NB4 (cell line): Measurements from ENCODE around the gene GPS2.

Experiments used
- DNase-seq: peaks from one replicate; pipeline ENCODE4 v3.0.0; 2010; ENCODE audit warnings: low read depth
- H3K4me3 ChIP-seq: one replicate; pipeline ENCODE4 v1.5.1; 2011; ENCODE audit warnings: mild to moderate bottlenecking, low read depth, low read length, moderate library complexity
- CTCF ChIP-seq: IDR thresholded peaks from one replicate; pipeline ENCODE4 v1.5.1; 2012; ENCODE audit warnings: low read depth, low read length
- MYC ChIP-seq: IDR thresholded peaks from 2 replicates; pipeline ENCODE4 v1.6.1; 2011; ENCODE audit warnings: low read depth, low read length
- POLR2A ChIP-seq: IDR thresholded peaks from 2 replicates; pipeline ENCODE4 v1.6.1; 2011; ENCODE audit warnings: mild to moderate bottlenecking; ENCODE audit not compliant: insufficient read length; ENCODE audit errors: extremely low read depth
- TF ChIP-seq, protein P1 (sequence below): IDR thresholded peaks from 2 replicates; pipeline ENCODE4 v1.6.1; 2011; ENCODE audit warnings: low read depth, low read length

Gene GPS2

DNA sequence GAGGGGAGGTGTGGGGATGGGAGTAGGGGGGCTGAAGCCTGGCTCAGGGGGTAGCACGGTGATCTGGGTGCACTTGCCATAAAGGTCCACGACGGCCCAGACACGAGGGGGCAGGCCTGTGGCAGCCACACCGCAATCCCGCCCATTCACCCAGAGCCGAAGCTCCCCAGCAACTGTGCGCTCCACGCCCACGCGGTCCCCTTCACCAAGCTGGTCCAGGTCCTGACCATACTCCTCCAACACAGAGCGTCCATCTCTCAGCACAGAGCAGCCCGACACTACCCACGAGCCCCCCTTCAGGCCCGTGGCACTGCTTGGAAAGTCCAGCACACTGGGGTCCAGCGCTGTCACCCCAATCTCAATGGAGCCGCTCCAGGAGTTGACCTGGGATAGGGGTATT is 12.3 kb upstream of the GPS2 start:
- peak overlapping the region; percentile 90 for H3K4me3 ChIP-seq
- TF ChIP-seq MYC, result no peak
- no peak for TF ChIP-seq POLR2A
- TF ChIP-seq, protein P1, sequence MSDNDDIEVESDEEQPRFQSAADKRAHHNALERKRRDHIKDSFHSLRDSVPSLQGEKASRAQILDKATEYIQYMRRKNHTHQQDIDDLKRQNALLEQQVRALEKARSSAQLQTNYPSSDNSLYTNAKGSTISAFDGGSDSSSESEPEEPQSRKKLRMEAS, result no peak
- TF ChIP-seq CTCF, result no peak
- no peak for DNase-seq

- DNase-seq, result no peak
- no peak for TF ChIP-seq MYC
- TF ChIP-seq CTCF, result no peak
- TF ChIP-seq POLR2A, result no peak
- TF ChIP-seq, protein P1, result no peak
- no peak overlapping the region for H3K4me3 ChIP-seq
Measured at GRCh38 chr17:7327056-7327455, 11.9 kb upstream of the GPS2 start.

DNA sequence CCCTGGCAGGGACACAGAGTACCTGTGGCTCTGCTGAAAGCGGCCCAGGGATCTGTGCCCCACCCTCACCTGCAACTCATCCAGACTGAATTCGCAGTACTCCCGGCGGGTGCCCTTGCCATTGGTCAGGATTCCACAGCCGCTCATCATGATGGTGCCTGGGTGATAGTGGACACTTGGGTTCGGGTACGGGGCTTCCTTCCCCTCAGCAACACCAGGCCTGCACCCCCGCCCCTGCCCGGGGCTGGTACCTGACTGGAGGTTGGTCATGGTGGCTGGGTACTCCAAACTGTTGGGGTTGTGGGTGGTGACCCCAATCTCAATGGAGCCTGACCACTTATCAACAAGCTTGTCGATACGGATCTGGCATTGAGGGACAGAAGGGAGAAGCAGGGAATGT is 11.0 kb upstream of the GPS2 start:
- no peak for DNase-seq
- no peak overlapping the region for H3K4me3 ChIP-seq
- TF ChIP-seq, protein P1, result no peak
- TF ChIP-seq POLR2A (no peak), MYC (no peak), CTCF (no peak)

DNA sequence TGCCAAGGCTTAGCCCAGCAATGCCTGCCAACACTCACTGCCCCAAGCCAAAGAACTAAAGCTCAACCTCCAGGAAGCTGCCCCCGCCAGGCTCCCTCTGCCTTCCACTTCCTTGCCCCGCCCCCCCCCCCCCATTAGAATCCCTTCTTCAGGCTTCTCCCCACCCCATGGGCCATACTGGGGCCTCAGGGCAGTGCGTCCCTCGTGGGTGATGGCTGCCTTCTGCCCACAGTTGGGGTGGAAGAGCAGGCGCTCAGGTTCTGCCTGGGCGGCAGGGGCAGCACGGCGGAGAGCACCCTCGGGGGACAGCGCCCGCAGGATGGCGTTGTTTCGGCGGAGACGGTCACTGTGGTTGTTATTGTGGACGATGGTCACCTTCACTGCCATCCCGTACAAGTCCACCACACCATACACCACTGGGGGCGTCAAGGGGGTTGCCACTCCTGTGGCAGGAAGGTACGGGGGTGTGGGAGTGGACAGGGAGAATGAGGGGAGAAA is 9.9 kb upstream of the GPS2 start:
- DNase-seq, result no peak
- H3K4me3 ChIP-seq, result no peak overlapping the region
- TF ChIP-seq CTCF, result no peak
- TF ChIP-seq MYC, result no peak
- no peak for TF ChIP-seq POLR2A
- TF ChIP-seq, protein P1, result no peak

- no peak for DNase-seq
- TF ChIP-seq MYC (no peak), POLR2A (no peak), CTCF (no peak)
- TF ChIP-seq, protein P1, result no peak
- no peak overlapping the region for H3K4me3 ChIP-seq
Measured at GRCh38 chr17:7324438-7324779, 9.2 kb upstream of the GPS2 start.

- peak; percentile 29 for DNase-seq
- no peak overlapping the region for H3K4me3 ChIP-seq
- peak; percentile 57 for TF ChIP-seq CTCF
- TF ChIP-seq, protein P1, result no peak
Measured at GRCh38 chr17:7323731-7324437, 8.7 kb upstream of the GPS2 start.
